Measurements from ENCODE around the gene CUEDC2.
"Not testable (repeated sequence)": the region's sequence is repeated elsewhere in the genome, so short reads cannot be mapped to it uniquely, and the experiment has no call there.

CUEDC2 gene

GRCh38 chr10:102432162-102432950 lies at the start of gene CUEDC2:
CUEDC2 (minus strand) TSS chr10:102432574; CDS start chr10:102425188, 7,386 bp downstream.
- peak; percentile 90 for DNase-seq

- DNase-seq: no peak
Observed at GRCh38 chr10:102480396-102480795, 48.0 kb upstream of the CUEDC2 start.

- DNase-seq: no peak
Observed at GRCh38 chr10:102479651-102480050, 47.3 kb upstream of the CUEDC2 start.

- no peak for DNase-seq
Observed at GRCh38 chr10:102476466-102477141, 44.2 kb upstream of the CUEDC2 start.

- DNase-seq: no peak
Observed at GRCh38 chr10:102475451-102476040, 43.2 kb upstream of the CUEDC2 start.

GRCh38 chr10:102473445-102474331 lies 41.3 kb upstream of the CUEDC2 start:
- no peak for DNase-seq

- no peak for DNase-seq
Observed at GRCh38 chr10:102470579-102471546, 38.5 kb upstream of the CUEDC2 start.

- no peak for DNase-seq
Observed at GRCh38 chr10:102468683-102469082, 36.3 kb upstream of the CUEDC2 start.

GRCh38 chr10:102467971-102468438 lies 35.6 kb upstream of the CUEDC2 start:
- no peak for DNase-seq

- DNase-seq: no peak
Observed at GRCh38 chr10:102467318-102467717, 34.9 kb upstream of the CUEDC2 start.

- DNase-seq: no peak
Observed at GRCh38 chr10:102465466-102465865, 33.1 kb upstream of the CUEDC2 start.

GRCh38 chr10:102463983-102464382 lies 31.6 kb upstream of the CUEDC2 start:
- no peak for DNase-seq

- no peak for DNase-seq
Observed at GRCh38 chr10:102462512-102463054, 30.2 kb upstream of the CUEDC2 start.

- DNase-seq: peak; percentile 76
Observed at GRCh38 chr10:102461187-102462054, 29.0 kb upstream of the CUEDC2 start.

- DNase-seq: no peak
Observed at GRCh38 chr10:102460836-102461186, 28.4 kb upstream of the CUEDC2 start.

- DNase-seq: no peak
Observed at GRCh38 chr10:102458656-102459055, 26.3 kb upstream of the CUEDC2 start.

- no peak for DNase-seq
Observed at GRCh38 chr10:102457591-102458150, 25.3 kb upstream of the CUEDC2 start.

- DNase-seq: no peak
Observed at GRCh38 chr10:102455893-102456471, 23.6 kb upstream of the CUEDC2 start.

GRCh38 chr10:102454662-102455487 lies 22.5 kb upstream of the CUEDC2 start:
- DNase-seq: not testable (repeated sequence)

Data from NCI-H2227 treated with DMSO at 0.1 percent for 48 hours (cell line).